HG02970 (cell line): ENCODE results near the gene SPDEF.

Experiments used
- ATAC-seq: cut with Tn5 transposase; IDR thresholded peaks from one replicate; pipeline ENCODE4 v1.9.1; 2021; ENCODE audit warnings: mild to moderate bottlenecking, moderate library complexity, moderate number of reproducible peaks; ENCODE audit not compliant: unreplicated experiment, low FRiP score

SPDEF gene

DNA sequence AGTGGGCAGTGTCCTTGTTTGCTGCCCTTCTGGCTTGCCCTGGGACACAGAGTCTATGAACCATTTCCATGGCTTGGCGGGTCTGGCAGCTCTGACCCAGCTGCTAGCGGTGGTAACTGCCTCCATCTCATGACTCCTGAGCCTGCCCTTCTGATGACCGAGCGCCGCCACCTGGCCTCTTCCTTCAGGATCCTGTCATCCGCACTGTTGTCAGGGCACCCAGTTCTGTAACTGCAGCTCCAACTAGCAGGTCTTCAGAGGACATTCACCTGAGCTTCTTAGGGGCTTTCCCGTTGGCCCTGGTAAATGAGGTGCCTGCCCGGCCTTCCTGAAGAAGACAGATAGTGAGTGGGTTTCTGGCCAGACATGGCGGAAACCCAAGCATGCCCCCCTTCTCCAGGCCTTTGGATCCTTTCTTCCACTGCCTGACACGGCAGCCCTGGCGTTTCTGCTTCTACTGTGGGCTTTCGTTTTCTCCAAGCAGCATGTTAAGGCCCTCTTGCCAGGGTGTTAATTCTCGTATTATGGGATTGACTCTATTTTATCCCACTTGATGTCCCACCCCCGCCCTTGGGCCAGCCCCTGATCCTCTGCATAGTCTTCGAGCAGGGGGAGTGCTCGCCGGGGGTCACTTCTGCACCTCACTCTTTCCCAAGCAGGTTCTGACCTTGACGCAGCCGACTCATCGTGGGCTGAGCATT lies 65.6 kb downstream of the SPDEF start:
- no peak for ATAC-seq

DNA sequence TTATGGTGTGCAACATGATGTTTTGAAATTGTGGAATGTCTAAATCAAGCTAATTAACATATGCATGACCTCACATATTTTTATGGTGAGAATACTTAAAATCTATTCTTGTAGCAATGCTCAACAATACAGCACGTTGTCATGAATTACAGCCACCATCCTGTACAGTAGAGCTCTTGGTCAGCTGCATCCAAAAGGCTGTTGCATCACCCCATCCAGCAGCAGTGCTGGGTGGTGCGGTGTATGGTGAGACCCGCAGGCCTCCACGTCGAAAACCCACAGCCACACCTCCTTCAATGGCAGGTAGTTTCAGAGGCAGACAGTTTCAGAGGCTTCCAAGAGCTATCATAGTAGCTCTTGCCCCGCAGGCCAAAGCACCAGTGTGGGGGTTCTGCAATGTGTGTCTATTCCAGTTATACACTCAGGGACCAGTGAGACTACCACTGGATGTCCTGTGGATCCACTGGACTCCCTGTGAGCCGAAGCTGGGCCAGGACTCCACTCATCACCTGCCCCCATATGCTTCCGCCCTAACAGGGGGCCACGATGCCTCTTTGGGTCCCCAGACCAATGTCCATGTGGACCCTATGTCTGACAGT lies 66.8 kb downstream of the SPDEF start:
- ATAC-seq = no peak
